GM19193 (cell line): ENCODE results near the gene FAM163B.

Experiments used
- POLR2A ChIP-seq: IDR thresholded peaks from 4 replicates; pipeline ENCODE4 v1.6.1; 2011; ENCODE audit not compliant: insufficient read depth, insufficient read length; ENCODE audit errors: extremely low read depth

The FAM163B gene

GRCh38 chr9:133576031-133576874 lies 32.9 kb downstream of the FAM163B start:
- no peak for TF ChIP-seq POLR2A

DNA sequence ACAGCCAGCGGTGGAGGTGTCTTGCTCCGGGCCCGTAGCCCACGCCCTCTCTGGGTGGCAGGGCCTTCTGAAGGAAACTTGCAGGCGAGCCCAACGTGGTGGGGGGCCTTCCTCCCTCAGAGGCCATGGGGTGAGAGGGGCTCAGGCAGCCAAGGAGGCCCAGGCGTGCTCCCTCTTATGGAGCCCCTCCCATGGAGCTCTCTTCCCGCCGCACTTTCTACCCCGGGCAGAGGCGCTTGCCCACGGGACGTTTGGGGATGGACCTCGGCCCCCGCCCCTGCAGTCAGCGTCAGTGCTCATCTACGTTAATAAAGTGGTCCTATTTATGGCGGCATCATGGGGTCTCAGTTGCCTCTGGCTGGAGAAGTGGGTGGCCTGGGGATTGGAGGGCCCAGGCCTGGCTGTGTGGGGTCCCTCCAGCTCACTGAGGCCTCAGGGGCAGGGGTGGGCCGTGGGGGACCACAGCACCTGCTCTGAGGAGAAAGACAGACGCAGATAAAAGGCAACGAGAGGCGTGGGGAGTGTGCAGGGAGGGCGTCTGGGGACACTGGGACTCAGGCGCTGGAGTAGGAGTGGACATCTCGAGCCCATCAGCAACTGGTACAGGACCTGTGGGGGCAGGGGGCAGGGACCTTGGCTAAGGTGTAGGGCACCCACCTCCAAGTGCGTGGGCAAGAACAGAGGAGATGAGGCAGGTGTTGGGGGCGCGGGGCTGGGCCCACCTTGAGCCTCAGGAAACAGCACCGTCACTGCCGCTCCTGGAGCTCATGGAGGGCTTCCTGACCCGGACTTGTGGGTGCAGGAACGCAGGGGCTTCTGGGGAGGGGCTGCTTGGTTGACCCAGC lies 33.8 kb downstream of the FAM163B start:
- no peak for TF ChIP-seq POLR2A

DNA sequence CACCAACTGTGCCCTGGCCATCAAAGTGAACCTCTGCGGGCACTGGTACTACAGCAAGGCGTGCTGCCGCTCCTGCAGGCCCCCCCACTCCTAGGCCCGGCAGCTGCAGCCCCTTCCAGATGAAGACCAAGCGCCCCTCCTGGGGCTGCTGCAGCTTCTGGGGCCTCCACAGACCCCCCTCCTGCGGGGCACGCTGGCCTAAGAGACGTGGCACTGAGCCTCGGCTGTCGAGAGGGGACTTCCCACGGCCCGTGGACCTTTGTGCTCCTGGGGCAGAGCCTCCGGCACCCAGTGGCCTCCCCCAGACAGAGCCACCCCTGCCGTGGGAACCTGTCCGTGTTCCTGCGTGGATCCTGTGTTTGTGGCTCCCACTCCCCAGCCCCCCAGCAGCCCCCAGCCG lies 34.4 kb downstream of the FAM163B start:
- no peak for TF ChIP-seq POLR2A

DNA sequence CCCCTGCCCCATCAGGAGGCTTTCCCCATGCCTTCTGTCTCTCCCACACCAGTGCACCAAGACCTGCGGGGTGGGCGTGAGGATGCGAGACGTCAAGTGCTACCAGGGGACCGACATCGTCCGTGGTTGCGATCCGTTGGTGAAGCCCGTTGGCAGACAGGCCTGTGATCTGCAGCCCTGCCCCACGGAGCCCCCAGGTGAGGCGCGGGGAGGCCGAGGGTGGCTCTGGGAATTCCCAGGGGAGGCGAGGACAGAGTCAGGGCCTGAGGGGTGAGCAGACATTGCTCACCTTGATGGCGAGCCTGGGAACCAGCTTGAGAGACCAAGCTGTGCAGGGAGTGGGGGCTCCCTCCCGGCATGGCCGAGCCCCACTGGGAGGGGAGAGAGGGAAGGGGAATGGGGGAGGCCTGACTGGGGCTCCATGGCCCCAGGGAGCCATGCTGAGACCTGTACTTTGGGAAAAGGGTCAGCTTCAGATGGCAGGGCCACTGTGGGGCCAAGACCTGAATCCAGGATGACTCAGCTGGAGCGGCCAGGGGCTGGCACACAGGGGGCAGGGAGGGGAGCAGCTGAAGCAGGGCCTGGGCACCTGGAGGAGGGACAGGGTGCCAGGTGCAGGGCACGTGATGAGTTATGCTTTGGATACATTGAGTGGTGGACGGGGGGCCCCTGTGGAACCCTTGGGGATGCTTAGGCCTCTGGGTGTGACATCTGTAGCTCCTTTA lies 35.2 kb downstream of the FAM163B start:
- no peak for TF ChIP-seq POLR2A

DNA sequence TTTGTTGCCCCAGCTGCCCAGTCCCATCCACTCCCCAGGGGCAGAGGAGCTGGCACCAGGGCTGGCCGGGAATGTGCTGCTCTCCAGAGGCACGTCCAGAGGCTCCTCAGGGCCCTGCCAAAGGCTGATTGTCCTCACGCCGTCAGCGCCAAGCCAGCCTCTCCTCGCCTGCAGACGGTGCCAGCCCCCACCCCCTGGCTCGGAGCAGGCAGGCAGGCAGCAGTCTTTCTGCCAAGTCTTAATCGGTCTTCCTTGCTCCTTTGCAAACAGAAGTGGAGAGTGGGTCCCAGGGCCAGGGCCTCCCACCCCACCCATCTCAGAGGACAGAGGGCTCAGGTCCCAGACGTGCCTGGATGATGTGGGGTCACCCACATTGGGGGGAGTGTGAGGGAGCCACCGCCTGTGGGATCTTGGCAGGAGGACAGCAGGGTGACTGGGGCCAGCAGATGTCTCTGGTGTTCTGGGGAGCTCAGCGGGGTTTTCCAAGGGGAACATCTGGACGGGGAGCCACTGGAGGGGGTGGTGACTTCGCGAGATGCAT lies 36.3 kb downstream of the FAM163B start:
- no peak for TF ChIP-seq POLR2A

GRCh38 chr9:133571896-133572595 lies 37.1 kb downstream of the FAM163B start:
- TF ChIP-seq POLR2A, result no peak

DNA sequence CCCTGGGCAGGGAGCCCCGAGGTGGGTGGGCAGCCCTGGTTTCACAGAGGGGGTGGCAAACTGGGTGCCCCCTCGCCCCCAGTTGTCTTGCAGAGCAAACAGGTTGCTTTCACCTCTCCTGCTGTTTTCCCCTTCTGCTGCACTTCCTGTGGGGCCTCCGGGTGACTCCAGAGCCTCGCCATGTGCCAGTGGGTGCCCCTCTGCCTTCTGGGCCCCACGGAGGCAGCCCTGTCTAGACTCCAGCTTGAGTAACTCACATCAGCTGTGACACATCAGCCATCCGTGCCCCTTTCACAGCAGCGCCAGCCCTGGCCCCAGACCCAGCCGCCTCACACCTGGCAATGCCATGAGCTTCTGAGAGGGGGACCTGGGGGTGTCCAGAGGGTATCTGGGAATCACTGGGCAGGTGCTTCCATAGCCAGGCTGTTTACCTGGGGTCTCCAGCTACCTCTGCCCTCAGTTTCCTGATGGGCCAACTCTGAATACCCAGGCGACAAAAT lies 37.7 kb downstream of the FAM163B start:
- TF ChIP-seq POLR2A, result no peak

DNA sequence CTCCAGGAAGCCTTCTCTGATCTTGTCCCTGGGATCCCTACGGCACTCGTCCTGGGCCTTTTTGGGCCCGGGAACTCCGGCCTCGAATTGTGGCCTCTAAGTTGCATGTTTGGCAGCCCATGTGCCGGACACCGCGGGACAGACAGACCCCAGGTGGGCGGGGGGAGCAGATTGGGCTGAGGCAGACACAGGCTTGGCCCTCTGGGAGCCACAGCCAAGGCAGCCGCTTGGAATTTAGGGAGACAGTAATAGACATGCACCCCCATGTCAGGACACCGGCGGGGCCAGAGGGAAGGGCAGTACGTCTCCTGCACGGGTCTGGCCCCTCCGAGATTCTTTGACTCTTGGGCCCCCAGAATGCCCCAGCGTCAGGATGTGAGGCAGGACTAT lies 38.5 kb downstream of the FAM163B start:
- no peak for TF ChIP-seq POLR2A

GRCh38 chr9:133569891-133570690 lies 39.1 kb downstream of the FAM163B start:
- TF ChIP-seq POLR2A, result no peak

DNA sequence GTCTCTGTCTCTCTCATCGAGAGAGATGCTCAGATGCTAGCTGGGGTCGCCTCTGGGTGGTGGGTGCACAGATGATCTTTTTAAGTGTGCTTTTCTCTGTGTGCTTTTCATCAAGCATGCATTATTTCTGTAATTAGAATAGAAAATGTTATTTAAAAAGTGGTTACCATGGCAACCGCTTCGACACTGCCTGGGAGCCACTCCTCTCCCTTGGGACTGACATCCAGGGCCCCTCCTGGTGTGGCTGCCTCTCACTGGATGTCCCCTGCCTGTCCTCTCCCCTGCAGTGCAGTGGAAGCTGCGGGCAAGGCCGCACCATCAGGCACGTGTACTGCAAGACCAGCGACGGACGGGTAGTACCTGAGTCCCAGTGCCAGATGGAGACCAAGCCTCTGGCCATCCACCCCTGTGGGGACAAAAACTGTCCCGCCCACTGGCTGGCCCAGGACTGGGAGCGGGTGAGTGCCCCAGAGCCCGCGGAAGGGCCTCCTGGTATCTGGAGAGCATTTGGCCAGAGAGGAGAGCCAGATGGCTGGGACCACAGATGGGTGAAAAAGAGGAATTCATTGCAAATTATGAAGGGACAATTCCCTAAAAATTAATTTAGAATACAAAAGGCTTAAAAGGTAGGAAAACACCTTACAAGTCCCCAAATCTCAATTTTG lies 39.9 kb downstream of the FAM163B start:
- TF ChIP-seq POLR2A, result no peak

- TF ChIP-seq POLR2A, result no peak
Observed at GRCh38 chr9:133568186-133568585, 41.0 kb downstream of the FAM163B start.

- no peak for TF ChIP-seq POLR2A
Observed at GRCh38 chr9:133566817-133567216, 42.4 kb downstream of the FAM163B start.

DNA sequence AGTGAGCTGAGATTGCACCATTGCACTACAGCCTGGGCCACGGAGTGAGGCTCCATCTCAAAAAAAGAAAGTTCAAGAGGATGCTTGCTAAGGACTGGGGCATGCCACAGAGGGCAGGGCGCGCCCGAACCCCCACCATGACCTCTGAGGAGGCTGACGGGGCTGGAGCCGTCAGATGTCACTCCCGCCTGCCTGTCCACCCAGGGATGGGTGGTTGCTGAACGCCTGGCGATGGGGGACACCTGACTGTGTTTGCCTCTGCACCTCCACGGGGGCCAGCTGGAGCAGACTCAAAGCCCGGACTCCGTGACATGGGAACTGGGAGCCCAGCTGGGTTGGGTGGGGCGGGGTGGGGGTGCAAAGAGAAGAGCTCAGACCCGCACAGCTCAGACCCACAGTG lies 42.8 kb downstream of the FAM163B start:
- TF ChIP-seq POLR2A, result no peak
